A673 (cell line): ENCODE results near the gene PPA2.

Experiments used
- EZH2 ChIP-seq: fragments of 200-600 bp; sonication (generic); IDR thresholded peaks from 2 replicates; pipeline ENCODE4 v1.6.1; 2017; ENCODE audit warnings: borderline replicate concordance, low read depth, mild to moderate bottlenecking, mixed read lengths, antibody characterized with exemption, low read length; ENCODE audit not compliant: poor library complexity, severe bottlenecking
- TF ChIP-seq, protein P1 (sequence below): fragments of 300-800, 200-600 bp; sonication (generic); conservative IDR thresholded peaks from 2 replicates; pipeline ENCODE4 v1.5.1; 2017; ENCODE audit warnings: low read depth, mild to moderate bottlenecking, antibody characterized with exemption, low read length, moderate library complexity, mixed read lengths

DNA sequence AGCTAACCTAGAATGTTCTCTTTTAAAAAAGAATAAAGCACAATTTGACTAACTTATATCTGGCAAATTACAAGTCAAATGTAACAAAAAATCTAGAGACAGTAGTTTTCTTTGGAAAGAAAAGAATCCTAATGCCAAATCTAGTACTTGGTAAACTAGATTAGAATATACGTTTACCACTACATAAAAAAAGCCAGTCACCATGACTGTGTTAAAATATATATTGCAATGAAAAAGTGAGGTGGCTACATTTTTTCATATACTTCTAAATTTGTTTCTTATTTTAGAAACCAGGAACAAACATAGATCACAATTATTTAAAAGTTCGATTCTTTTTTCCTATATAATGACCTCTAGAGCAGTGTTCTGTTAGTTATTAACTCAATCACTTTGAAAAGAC, 29.6 kb upstream of the PPA2 start:
- TF ChIP-seq, protein P1, sequence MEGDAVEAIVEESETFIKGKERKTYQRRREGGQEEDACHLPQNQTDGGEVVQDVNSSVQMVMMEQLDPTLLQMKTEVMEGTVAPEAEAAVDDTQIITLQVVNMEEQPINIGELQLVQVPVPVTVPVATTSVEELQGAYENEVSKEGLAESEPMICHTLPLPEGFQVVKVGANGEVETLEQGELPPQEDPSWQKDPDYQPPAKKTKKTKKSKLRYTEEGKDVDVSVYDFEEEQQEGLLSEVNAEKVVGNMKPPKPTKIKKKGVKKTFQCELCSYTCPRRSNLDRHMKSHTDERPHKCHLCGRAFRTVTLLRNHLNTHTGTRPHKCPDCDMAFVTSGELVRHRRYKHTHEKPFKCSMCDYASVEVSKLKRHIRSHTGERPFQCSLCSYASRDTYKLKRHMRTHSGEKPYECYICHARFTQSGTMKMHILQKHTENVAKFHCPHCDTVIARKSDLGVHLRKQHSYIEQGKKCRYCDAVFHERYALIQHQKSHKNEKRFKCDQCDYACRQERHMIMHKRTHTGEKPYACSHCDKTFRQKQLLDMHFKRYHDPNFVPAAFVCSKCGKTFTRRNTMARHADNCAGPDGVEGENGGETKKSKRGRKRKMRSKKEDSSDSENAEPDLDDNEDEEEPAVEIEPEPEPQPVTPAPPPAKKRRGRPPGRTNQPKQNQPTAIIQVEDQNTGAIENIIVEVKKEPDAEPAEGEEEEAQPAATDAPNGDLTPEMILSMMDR, result no peak
- TF ChIP-seq EZH2, result no peak
